ENCODE results near the gene ZNF750.

ZNF750 gene

DNA sequence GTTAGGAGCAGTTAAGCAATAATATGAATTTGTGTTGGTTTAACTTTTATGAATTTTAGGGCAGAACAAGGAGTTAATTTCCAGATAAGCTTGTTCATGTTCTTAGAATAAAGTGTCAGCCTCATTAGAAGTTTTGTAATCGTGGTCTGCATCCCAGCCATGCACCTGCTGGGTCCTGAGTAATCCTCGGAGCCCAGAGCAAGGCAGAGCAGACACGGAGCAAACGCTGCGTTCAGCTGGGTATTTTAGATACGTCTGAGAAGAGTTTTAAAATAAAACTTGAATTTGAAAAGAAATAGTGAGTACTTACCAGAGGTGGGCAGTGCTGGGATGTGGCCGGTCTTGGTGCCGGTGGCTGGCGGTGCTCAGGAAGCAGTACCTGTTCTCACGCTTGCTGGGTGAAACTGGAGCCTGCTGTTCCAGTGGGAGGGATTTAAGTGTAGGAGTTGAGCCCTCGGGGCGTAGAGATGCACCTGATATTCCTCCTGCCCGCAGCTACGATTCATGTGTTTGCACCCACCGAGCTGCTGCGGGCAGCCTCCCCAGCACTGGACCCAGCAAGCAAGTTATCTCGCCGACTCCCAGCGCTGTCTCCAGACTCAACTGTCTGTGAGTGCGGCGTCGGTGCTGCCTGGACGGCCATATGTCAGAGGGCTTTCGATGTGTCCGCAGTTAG lies at the start of gene ZNF750:
ZNF750 (minus strand) TSS at position 406 of the 676 bp plus-strand sequence. CDS start 7,568 bp downstream, outside the sequence.
- in situ Hi-C loops (cut with MboI; ENCODE audit: low sequenced_read_pairs): no loop called here

DNA sequence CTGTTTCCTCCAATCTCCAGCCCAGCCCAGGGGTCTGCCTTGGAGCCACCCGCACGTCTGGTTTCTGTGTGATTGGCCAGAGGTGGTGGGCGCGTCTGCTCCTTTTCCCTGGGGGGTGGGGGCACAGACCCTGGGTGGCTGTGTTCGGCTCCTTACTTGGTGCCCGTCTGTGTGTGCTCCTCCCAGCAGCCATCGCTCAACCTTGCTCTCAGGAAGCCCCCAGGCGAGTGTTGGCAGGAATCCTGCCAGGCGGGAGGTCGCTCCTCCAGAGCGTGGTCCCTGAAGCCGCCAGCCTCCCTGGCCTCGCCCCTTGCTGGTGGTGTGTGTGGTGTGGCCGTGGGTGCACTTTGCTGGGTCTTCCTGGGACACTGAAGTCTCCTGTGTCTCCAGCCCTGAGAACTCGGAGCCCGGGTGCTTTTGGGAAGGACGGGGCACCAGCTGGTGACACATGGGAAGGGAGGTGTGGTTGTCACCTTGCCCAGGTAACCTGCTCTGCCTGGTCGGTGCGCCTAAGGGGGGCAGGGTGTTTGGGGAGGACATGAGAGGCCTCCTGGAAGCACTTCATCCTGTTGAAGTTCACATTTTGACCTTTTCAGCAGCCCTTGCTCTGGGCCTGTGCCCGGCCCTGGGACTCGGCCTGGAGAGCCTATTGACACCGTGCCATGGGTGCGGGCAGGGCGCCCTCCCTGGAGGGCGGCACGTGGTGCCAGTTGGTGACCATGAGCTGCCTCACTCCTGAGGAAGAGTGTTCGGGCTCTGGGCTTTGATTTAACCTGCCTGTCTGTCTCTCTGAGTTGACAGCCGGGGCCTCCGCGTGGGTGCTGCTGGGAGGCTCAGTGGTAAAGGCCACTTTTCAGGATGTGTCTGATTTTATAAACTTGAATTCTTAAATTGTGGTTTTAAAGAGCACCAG lies 49.0 kb upstream of the ZNF750 start:
- in situ Hi-C loops (cut with MboI; ENCODE audit: low sequenced_read_pairs): no loop called here

DNA sequence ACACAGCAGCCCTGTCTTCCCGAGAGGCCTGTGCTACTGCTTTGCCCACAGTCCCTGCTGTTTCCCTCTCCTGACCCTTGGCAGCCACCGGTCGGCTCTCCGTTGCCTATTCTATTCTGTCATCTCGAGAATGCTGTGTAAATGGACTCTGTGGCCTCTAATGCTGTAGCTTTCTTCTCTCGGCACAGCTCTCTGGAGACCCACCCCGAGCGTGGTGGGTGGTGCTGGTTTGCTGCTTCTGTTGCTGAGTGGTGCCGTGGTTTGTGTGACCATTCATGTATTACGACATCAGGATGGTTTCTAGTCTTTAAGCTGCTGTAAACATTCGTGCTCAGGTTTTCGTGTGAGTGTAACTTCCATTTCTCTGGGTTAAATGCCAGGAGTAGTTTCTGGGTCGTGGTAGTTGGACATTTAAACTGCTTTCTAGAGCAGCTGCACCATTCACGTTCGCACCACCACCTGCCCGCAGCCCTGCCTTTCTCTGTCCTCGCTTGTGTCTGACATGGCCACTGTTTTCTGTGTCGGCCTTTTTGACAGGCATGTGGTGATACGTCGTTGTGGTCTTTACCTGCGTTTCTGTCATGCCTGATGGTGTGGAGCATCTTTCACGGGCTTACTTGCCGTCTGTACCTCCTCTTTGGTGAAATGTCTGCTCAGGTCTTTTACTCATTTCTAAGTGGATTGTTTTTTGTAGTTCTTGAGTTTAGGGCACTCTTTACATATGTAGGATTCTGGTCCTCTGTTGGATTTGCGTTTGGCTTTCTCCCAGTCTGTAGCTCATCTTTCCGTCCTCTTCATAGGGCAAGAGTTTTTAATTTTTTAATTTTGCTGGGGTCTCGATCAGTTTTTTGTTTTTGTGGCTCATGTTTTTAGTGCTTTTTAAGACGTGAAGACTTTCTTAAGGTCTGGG lies 47.7 kb upstream of the ZNF750 start:
- in situ Hi-C loops (cut with MboI; ENCODE audit: low sequenced_read_pairs): no loop called here

DNA sequence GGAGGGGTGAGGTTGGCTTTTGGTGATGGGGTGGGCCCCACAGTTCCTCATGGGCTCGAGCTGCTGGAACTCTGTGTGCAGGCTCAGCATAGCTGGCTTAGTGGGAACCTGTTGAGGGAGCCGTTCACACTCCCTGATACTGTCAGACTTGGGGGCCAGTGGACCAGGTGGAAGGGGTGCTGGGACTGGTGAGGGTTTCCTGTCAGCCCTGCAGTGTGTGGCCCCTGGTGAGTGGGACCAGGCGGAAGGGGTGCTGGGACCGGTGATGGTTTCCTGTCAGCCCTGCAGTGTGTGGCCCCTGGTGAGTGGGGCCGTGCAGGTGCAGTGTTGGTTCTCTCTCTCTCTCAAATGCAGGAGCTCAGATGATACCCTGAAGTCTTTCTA lies 45.1 kb upstream of the ZNF750 start:
- in situ Hi-C loops (cut with MboI; ENCODE audit: low sequenced_read_pairs): no loop called here

DNA sequence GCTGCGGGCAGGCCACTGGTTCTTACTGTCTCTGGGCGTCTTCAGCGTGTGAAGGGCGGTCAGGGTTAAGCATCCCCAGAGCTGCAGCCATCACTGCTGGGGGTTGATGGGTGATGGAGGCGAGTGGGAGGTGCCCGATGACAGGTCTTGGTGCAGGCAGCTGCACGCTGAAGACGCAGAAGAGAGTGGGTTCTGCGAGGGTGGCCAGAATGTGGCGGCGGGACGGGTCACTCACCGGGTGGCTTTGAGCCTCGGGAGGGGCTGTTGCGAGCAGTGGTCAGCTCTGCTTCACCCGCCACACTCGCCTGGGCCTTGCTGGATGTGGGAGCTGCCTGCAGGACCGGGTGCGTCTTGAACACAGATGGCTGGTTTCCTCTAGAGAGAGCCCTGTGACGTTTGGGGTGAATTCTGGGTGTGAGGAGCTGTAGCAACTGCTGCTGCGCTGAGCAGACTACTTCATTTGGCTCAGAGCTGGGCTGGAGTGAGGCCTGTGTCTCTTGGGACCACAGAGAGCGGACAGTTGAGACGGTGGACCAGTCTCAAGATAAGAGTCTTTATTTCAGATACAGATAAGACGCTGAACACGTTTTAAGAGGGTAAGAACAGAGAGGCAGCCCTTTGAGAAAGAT lies 44.6 kb upstream of the ZNF750 start:
- in situ Hi-C loops (cut with MboI; ENCODE audit: low sequenced_read_pairs): no loop called here

DNA sequence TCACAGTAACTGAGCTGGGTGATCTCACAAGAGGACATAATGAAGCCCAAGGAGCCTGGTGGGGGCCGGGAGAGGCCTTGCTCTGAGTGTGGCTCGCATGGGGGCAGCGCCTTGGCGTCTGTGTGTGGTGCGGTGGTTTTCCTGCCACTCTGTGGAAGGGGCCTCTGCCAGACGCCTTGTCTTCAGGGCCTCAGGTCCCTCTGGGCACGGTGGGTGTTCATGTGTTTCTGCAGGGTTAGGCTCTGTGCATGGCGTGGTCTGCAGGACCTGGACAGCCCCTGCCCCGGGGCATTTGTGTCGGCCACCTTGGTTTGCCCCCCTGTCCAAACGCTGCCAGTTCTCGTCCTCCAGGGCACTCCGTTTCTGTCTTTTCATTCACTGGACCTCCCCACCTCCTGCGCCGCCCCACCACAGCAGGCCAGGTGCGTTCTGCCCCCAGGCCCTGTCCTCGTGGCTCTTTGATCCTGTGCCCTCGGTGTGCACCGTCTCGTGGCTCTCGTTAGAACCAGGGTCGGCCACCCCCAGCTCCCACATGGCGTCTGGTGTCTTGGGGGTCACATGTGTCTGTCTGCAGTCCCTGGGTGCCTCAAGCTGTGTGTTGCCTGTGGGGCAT lies 43.7 kb upstream of the ZNF750 start:
- in situ Hi-C loops (cut with MboI; ENCODE audit: low sequenced_read_pairs): no loop called here

DNA sequence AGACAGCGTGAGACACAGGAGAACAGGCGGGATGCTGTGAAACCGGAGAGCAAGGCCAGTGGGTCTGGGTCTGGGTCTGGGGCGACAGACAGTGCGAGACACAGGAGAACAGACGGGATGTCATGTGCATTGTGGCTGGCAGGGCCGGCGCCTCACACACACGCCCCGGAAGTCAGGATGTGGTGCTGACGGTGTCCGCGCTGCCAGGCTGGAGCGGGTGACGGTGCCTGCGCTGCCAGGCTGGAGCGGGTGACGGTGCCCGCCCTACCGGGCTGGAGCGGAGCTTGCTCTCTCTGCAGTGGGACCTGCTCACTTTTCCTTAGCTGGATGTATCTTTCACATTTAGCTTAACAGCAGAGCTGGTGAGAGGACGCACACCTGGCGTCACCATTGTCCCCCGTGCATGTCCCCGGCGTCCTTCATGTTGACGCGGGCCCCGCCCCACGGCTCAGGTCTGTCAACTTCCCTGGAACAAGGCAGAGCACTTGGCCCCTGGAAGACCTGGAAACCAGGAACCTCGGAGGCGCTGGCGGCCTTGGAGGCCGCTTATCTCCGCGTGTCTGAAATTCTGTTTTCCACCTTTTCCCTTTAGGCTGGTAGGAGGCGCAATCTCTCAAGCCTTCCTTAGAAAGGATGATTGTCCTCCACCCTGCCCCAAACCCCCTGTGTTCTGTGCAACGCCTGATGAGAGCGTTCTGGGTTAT lies 43.0 kb upstream of the ZNF750 start:
- in situ Hi-C loops (cut with MboI; ENCODE audit: low sequenced_read_pairs): no loop called here

DNA sequence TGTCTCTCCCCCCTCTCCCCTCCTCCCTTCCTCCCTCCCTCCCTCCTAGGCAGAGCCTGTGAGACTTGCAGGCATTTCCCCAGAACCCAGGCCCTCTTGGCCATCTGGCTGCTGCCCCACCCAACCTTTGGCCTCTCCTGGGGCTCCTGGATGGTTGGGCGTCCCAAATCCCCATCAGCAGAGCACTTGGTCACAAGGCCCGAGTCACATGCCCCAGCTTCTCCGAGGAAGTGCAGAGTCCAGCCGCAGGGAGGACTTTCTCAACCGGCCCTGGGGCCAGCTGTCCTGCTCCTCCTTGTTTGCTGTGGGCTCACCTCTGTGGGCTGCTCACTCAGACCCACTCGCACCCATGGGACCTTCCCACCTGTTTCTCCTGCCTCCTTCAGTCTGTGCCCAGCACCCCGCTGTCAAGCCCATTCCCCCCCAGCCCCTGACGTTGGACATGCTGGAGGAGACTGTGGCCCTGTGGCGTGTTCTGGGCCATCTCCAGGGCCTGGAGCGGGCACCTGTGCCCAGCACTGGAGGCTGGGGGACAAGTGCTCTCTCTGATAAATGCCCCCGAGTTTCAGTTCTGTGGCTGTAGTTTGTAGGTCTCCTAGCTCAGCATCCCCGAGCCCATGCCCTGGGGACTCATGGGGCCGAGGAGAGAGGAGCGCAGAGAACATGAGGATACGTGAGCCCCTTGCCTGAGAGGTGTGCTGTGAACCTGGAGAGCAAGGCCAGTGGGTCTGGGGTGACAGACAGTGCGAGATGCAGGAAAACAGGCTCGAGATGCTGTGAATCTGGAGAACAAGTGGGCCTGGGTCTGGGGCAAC lies 42.3 kb upstream of the ZNF750 start:
- in situ Hi-C loops (cut with MboI; ENCODE audit: low sequenced_read_pairs): no loop called here

DNA sequence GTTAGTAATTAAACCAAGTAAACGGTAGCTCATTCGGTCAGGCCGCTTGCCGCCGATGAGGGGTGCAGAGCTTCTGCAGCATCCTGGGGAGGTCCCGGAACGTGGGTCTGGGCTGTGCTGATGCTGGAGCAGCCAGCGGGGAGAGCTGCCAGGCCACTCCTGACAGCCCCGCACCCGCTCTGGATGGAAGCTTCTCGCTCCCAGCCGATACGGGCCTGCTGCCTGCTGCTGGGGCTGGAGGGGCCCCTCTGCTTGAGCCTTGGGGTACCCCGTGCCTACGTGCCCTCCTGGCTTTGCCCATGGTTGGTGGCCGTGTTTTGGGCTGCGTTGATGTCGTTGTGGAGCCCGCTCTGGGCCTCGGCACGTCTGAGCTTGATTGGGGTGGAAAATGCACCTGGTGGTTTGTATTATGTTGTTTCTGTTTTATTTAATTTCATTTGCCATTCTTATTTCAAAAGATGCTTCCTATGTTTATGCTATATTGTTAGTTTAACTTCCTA lies 41.6 kb upstream of the ZNF750 start:
- in situ Hi-C loops (cut with MboI; ENCODE audit: low sequenced_read_pairs): no loop called here

DNA sequence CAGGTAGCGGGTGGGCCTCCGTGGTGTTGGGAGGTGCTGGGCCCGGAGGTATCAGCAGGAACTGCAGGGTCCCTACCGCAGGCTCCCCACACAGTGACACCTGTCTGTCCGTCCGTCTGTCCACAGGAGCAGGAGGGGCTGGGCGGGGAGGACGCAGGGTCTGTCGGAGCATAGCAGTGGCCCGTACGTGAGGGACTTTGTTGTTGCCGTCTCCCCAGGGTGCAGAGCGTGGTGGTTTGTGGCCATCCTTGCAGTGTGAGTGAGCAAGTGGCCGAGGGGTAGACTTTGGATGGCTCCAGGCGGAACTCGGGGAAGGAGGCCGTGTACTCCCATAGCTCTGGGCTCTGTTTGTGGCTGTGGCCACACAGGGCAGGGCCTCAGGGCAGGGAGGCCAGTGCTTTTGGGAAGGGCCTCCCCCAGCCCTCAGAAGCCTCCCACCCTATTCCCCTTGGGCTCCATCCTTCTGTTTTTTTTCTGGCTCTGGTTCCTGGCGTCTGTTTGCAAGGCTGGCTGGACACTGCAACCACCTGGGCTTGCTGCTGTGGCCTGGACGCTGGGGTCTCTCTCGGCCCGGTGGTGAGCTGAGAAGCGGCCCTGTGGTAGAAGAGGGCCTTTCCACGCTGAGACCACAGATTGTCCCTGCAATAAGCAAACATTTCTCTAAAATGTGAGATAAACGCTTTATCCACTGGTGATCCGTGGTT lies 41.0 kb upstream of the ZNF750 start:
- in situ Hi-C loops (cut with MboI; ENCODE audit: low sequenced_read_pairs): no loop called here

DNA sequence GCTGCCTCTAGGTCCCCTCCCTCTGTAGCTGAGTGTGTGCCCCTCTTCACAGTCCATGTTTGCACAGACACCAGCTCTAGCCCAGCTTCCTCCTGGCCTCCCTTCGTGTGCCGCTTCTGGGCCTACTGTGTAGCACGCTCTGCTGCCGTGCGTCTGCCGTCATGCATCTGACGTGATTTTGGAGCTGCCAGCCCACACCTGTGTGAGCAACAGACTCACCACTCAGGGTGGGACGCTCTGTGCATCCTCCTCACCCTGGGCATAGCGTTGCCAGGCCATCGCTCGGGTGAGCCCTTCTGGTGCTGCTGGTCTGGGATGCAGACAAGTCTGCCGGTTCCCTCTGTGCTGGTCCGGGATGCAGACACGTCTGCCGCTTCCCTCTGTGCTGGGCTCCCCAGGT lies 39.4 kb upstream of the ZNF750 start:
- in situ Hi-C loops (cut with MboI; ENCODE audit: low sequenced_read_pairs): no loop called here

DNA sequence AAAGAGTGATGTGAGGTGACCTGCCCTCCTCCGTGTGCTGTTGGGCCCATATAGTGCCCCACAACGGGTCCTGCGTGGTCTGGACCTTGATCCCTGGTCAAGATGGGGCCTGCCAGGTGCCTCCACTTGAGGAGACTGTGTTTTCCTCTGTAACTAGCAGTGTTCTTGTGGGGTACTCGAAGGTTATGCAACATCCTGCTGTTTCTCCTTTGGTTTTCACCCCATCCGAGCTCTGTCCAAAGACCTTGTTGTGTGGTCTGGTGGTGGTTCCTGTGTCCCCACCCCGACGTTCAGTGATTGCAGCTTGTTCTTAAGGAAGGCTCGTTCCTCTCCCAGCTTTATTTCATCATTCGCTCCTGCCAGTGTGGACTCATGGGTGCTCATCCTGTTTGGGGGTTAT lies 38.7 kb upstream of the ZNF750 start:
- in situ Hi-C loops (cut with MboI; ENCODE audit: low sequenced_read_pairs): no loop called here

DNA sequence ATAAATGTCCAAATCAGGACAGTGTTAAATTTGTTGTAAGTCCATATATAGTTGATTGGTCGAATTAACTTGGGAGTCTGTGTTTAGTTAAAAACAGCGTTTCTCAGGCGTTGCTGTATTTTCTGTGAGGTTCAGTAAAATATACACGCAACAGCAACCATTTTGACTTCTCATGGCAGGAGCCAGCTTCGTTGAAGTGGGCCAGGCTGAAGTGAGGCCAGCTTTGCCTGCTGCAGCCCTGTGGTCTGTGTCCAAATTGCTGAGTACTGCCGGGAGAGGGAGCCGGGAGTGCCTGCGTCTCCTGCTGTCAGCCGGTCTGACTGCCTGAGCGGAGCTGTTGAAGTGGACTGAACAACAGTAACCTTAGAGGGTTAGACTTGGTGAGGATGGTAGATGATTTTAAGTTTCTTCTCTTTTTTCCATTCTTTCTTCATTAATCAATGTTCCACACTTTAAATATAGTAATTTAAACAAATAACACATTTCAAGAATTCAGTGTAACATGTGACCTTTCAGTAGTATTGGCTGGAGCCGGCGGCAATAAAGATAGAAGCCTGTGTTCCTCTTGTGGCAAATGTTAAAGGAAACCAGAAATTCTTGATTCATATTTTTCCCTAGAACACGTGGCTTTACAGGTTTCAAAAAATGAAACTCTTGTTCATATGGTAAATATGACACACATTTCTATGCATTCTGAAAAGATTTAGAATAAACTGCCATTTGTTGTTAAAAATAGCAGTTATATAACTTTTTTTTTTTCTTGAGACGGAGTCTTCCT lies 37.0 kb upstream of the ZNF750 start:
- in situ Hi-C loops (cut with MboI; ENCODE audit: low sequenced_read_pairs): no loop called here

DNA sequence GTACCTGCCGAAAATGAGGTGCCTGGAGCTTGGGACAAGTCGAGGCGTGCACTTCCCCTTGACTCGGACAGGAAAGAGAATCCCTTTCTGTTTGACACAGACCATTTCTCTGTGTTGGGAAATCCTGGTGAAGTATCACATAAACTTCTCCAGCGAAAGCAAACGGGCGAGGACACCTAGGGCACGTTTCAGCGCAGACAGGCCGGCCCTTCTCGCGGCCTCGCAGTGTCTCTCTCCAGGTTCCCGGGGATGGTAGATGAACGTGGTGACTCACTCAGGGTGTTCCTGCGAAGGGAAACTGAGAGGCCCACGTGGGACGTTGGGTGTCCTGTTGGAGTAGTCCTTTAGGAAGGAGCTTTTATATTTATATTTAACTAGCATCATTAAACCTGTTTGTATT lies 36.3 kb upstream of the ZNF750 start:
- in situ Hi-C loops (cut with MboI; ENCODE audit: low sequenced_read_pairs): no loop called here

DNA sequence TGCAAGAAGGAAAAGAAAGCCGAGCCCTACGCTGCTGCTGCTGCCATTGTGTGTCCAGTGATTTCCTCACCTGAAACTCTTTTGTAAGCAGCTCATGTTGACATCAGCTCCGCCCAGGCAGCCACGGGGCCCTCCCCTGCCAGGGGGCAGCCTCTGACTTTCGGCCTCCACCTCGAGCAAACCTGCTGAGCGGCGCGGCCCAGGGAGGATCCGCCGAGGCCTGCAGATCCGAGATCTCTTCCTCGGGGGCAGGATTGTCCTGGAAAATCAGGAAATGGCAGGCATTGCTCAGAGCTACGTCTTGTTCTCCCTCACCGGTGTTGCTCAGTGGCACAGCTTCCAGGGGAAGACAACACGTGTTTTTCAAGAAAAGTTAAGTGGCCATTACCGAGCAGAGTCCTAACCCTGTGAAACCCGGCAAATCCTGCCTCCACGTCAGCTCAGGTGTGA lies 35.6 kb upstream of the ZNF750 start:
- in situ Hi-C loops (cut with MboI; ENCODE audit: low sequenced_read_pairs): no loop called here

DNA sequence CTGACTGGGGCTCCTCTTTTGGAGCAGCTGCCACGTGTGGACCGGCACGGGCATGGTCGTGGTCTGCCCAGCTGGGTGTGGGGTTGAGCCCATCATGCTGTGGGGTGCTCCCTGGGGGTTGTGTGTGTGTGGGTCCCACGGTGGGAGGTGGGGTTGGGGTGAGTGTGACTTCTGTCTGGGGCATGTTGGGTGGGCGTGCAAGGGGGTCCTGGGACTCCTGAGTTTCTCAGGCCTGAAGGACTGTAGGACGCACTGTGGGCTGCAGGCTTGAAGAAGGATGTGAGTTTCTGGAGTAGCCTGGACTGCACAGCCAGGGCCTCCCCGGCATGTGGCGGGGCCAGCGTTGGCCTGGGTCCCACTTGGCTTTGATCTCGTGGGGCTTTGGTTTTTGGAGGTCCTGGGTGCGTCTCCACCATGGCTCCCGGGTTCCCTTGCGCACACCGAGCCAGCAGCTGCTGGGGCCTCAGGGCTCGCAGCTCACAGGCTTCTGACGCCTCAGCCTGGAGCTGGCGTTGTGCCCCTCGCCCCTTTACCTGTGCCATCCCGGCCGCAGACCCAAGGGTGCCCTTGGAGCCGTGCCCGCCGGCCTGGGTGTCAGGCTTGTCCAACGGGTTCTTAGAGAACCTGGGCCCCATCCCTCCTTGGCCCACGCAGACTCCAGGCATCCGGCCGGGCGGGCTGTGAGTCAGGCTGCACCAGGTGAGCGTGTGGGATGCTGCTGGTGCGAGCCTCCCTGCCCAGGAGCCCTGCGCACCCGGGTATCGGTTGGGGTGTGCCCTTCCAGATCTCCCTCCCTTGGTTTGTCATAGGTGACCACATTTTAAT lies 34.4 kb upstream of the ZNF750 start:
- in situ Hi-C loops (cut with MboI; ENCODE audit: low sequenced_read_pairs): no loop called here
